K562 (cell line): ENCODE data around the gene RASIP1. TPM values are rescaled to one million over a fixed set of nuclear protein-coding genes. Genes with fewer than 3 reads are reported as not detected.

Experiments used
- ATAC-seq: fragments of 200-7000 bp; cut with Tn5 transposase; 3 replicates; pipeline ENCODE4 v1.9.1; 2020; ENCODE audit warnings: moderate library complexity
- BruUV-seq: library from RNA; stranded (reverse); fragments of 400-500 nt; replicated peaks from 2 replicates; lab custom pipeline; 2021; lab: Mats Ljungman, UMichigan
- CTCF ChIA-PET: fragments of 300-600 bp; formaldehyde crosslinking; extraction: SDS; loops from one replicate; lab custom pipeline; 2021; ENCODE audit warnings: low intra/inter-chr PET ratio; lab: Yijun Ruan, JAX
- POLR2A ChIA-PET: fragments of 300-600, 350-650 bp; sonication (Branson Sonifier 250); formaldehyde crosslinking; extraction: SDS; loops from one replicate; lab custom pipeline; 2021; ENCODE audit warnings: antibody characterized with exemption, inconsistent platforms; lab: Yijun Ruan, JAX
- DNase-seq, 4 experiments: peaks; one replicate each; pipeline versions ENCODE4 v3.0.0 to v3.0.0-alpha.2; 2011 to 2018; ENCODE audit warnings: low spot score in 3 of 4, mixed read lengths in 3 of 4; ENCODE audit errors: extremely low read depth in 1 of 4
- FAIRE-seq: peaks from 2 replicates; lab custom pipeline; 2011; peaks lifted over from hg19 to GRCh38; lab: Jason Lieb, UNC
- H2AFZ ChIP-seq: 2 replicates; pipeline ENCODE4 v1.6.0; 2011; ENCODE audit warnings: low read depth, low read length, control low read depth, inconsistent platforms
- H3K27ac ChIP-seq: fragments of 200-600 bp; 3 replicates; pipeline ENCODE4 v1.8.0; 2011; ENCODE audit warnings: low read depth, mild to moderate bottlenecking, control low read depth, inconsistent platforms, low read length, moderate library complexity, mixed read lengths; ENCODE audit errors: extremely low read depth
- H3K27me3 ChIP-seq, 2 experiments: fragments of 300-600 bp in 1 of 2; 2 replicates in 1 of 2; 3 replicates in 1 of 2; pipeline versions ENCODE4 v1.6.0 to v1.8.0; 2011; ENCODE audit warnings: inconsistent platforms in 2 of 2, low read length in 2 of 2, mild to moderate bottlenecking in 1 of 2, mixed read lengths in 1 of 2, moderate library complexity in 1 of 2; ENCODE audit not compliant: control insufficient read depth in 2 of 2, insufficient read depth in 2 of 2
- H3K36me3 ChIP-seq: fragments of 300-600 bp; 3 replicates; pipeline ENCODE4 v1.8.0; 2011; ENCODE audit warnings: mild to moderate bottlenecking, low read length, inconsistent platforms; ENCODE audit not compliant: control insufficient read depth, insufficient read depth
- H3K4me1 ChIP-seq, 2 experiments: fragments of 200-600 bp in 1 of 2; replicated peaks in 1 of 2; 2 replicates in 1 of 2; 3 replicates in 1 of 2; pipeline versions ENCODE4 v1.5.1 to v1.8.0; 2011; ENCODE audit warnings: inconsistent platforms in 2 of 2, low read length in 2 of 2, mild to moderate bottlenecking in 1 of 2, mixed read lengths in 1 of 2, moderate library complexity in 1 of 2; ENCODE audit not compliant: control insufficient read depth in 2 of 2, insufficient read depth in 2 of 2
- H3K4me2 ChIP-seq: 2 replicates; pipeline ENCODE4 v1.6.1; 2011; ENCODE audit warnings: low read length, control low read depth, inconsistent platforms, mixed read lengths; ENCODE audit not compliant: insufficient read depth
- H3K4me3 ChIP-seq: fragments of 200-600 bp; sonication (generic), shearing (Covaris generic); 2 replicates; pipeline ENCODE4 v1.5.1; 2016; ENCODE audit warnings: control low read depth, inconsistent platforms
- H3K79me2 ChIP-seq: fragments of 200-600 bp; 3 replicates; pipeline ENCODE4 v1.8.0; 2011; ENCODE audit warnings: low read length, inconsistent platforms; ENCODE audit not compliant: control insufficient read depth, insufficient read depth
- H3K9ac ChIP-seq, 2 experiments: 2 replicates each; pipeline versions ENCODE4 v1.6.0 to v1.6.1; 2011; ENCODE audit warnings: low read depth in 2 of 2, low read length in 2 of 2, control low read depth in 1 of 2, inconsistent platforms in 1 of 2, mild to moderate bottlenecking in 1 of 2, mixed read lengths in 1 of 2; ENCODE audit not compliant: insufficient read depth in 1 of 2
- H3K9me1 ChIP-seq: one replicate; pipeline ENCODE4 v1.6.0; 2011; ENCODE audit warnings: inconsistent platforms, mild to moderate bottlenecking, low read length, moderate library complexity; ENCODE audit not compliant: control insufficient read depth, insufficient read depth
- H3K9me3 ChIP-seq: replicated peaks from 2 replicates; pipeline ENCODE4 v1.5.1; 2011; ENCODE audit warnings: low read depth, low read length, inconsistent platforms; ENCODE audit not compliant: control insufficient read depth, insufficient read depth
- H4K20me1 ChIP-seq: replicated peaks from 2 replicates; pipeline ENCODE4 v1.6.1; 2011; ENCODE audit warnings: low read length, inconsistent platforms, mixed read lengths; ENCODE audit not compliant: control insufficient read depth, insufficient read depth
- DPF2 ChIP-seq: fragments of 450-650 bp; IDR thresholded peaks from 2 replicates; pipeline ENCODE4 v1.6.1; 2016
- ELK3 ChIP-seq: fragments of 450-650 bp; formaldehyde crosslinking; IDR thresholded peaks from 2 replicates; pipeline ENCODE4 v1.4.0; 2020; ENCODE audit warnings: mild to moderate bottlenecking
- EP300 ChIP-seq: IDR thresholded peaks from 2 replicates; pipeline ENCODE4 v1.6.1; 2012; ENCODE audit warnings: low read length, improper control_type of control experiment
- FOSL1 ChIP-seq: fragments of 200-800 bp; sonication (Bioruptor generic); conservative IDR thresholded peaks from 2 replicates; pipeline ENCODE4 v1.6.1; 2016; ENCODE audit warnings: missing genetic modification characterization, missing compliant biosample characterization
- MLX ChIP-seq, 2 experiments: fragments of 450-650 bp in 1 of 2; sonication (generic) in 1 of 2; formaldehyde crosslinking; conservative IDR thresholded peaks; 2 replicates each; pipeline versions ENCODE4 v1.4.0 to v1.8.1; 2020 to 2022; ENCODE audit warnings: mild to moderate bottlenecking in 1 of 2, missing genetic modification reagents in 1 of 2
- MTA2 ChIP-seq: fragments of 450-650 bp; IDR thresholded peaks from 2 replicates; pipeline ENCODE4 v1.6.1; 2016; ENCODE audit warnings: low read depth
- NUFIP1 ChIP-seq: fragments of 450-650 bp; IDR thresholded peaks from 2 replicates; pipeline ENCODE4 v1.6.1; 2018; ENCODE audit not compliant: partially characterized antibody
- TBP ChIP-seq: optimal IDR thresholded peaks from 2 replicates; pipeline ENCODE3; 2011; ENCODE audit warnings: low read depth, low read length, improper control_type of control experiment
- TCF3 ChIP-seq: sonication (generic); formaldehyde crosslinking; IDR thresholded peaks from 2 replicates; pipeline ENCODE4 v1.4.0; 2020; ENCODE audit warnings: mild to moderate bottlenecking, missing genetic modification reagents
- ZNF134 ChIP-seq: fragments of 250-450 bp; sonication (Bioruptor Pico); conservative IDR thresholded peaks from 2 replicates; pipeline ENCODE4 v1.4.0; 2020
- ZNF263 ChIP-seq: sonication (generic); formaldehyde crosslinking; IDR thresholded peaks from 2 replicates; pipeline ENCODE4 v1.8.0; 2022; ENCODE audit warnings: mild to moderate bottlenecking, missing genetic modification reagents, borderline replicate concordance
- ZNF395 ChIP-seq: fragments of 200-800 bp; sonication (Bioruptor generic); IDR thresholded peaks from 2 replicates; pipeline ENCODE4 v1.6.1; 2017; ENCODE audit warnings: missing genetic modification characterization, missing compliant biosample characterization
- ZNF592 ChIP-seq: fragments of 450-650 bp; IDR thresholded peaks from 2 replicates; pipeline ENCODE4 v1.6.1; 2017; ENCODE audit warnings: antibody characterized with exemption, mild to moderate bottlenecking
- WGBS: fragments of 100-300 bp; shearing (Covaris generic); methylation state at CpG from one replicate; pipeline ENCODE4 v1.1.6; 2016; ENCODE audit warnings: low coverage, mixed read lengths; ENCODE audit not compliant: insufficient coverage; ENCODE audit errors: missing lambda C conversion rate; 5-methylcytosine and 5-hydroxymethylcytosine counted together
- in situ Hi-C: fragments of 300-500 bp; cut with MboI; formaldehyde crosslinking; loops from 4 replicates; pipeline ENCODE4 v1.15.0; 2018; ENCODE audit warnings: inconsistent platforms, mixed read lengths
- intact Hi-C: fragments of 100-400 bp; cut with micrococcal nuclease; formaldehyde crosslinking; loops from 2 replicates; pipeline ENCODE4 v1.14.2; 2022
- polyA plus RNA-seq, 8 experiments: library from polyadenylated mRNA; depleted of rRNA in 4 of 8; stranded (reverse) in 5 of 8; unstranded in 3 of 8; fragments of >200 nt; fragmentation: Nextera tagmentation in 2 of 8; fragmentation: Illumina TruSeq in 1 of 8; extraction: Ambion mirVana in 2 of 8; extraction: Trizol in 1 of 8; gene quantifications; 2 replicates each; pipeline versions ENCODE4 v1.2.1 to v1.2.3, GENCODE V29; 2011 to 2014; ENCODE audit warnings: inconsistent platforms in 1 of 8, missing spikeins in 1 of 8
- total RNA-seq, 7 experiments: library from RNA; depleted of rRNA in 6 of 7; stranded (reverse); fragments of >200 nt in 6 of 7; fragmentation: Illumina TruSeq in 2 of 7; extraction: Trizol in 2 of 7; gene quantifications; 2 replicates each; pipeline versions ENCODE4 v1.2.1 to v1.2.3, GENCODE V29; 2011 to 2021; ENCODE audit warnings: low replicate concordance in 1 of 7

Gene RASIP1
- total and polyA plus RNA-seq, 9 of the 15 experiments (the other 6 are each of a cell fraction or from before 2014, with no cell fraction given), result 0.20 to 4.7 (median 1.5) TPM

GRCh38 chr19:48765816-48766215 is 25.4 kb upstream of the RASIP1 start (continued):
- TF ChIP-seq ZNF592 (peak; percentile 39), DPF2 (peak; percentile 76), TCF3 (CRISPR knock-in tag) (peak; percentile 45), MTA2 (0 out of 2 replicates have a peak, but pooled peaks have one; percentile 46), EP300 (peak; percentile 35; the same call in 1 of the 2 replicates)

- Histone ChIP-seq H3K4me2 (no peak overlapping the region), H3K4me3 (no peak overlapping the region), H3K9me3 (no peaks in the 10 kb centered on the region), H3K9ac (0 out of 4 replicates have a peak overlapping the region, but pooled peaks of 1 of the 2 experiments have one; percentile 54), H3K27me3 (no peaks in the 10 kb centered on the region), H3K79me2 (no peaks in the 10 kb centered on the region), H3K36me3 (no peaks in the 10 kb centered on the region), H3K27ac (no peak overlapping the region), H2AFZ (peak overlapping the region; percentile 72)
- POLR2A ChIA-PET, result interaction anchor here (0.7 to 1.4 kb wide), 3 partner anchors 9 to 130 kb away, joined by 3 to 4 read pairs (median 3); no protein-coding TSS in a partner anchor
- DNase-seq, result peak in 1 of 4 experiments; percentile 5
- FAIRE-seq, result peak; percentile 70
- WGBS, result 69% methylated on average over 16 of the region's 16 CpGs
- in situ Hi-C loops (no loop called here), intact Hi-C loops (no loop called here)
- no peak for TF ChIP-seq MLX (CRISPR knock-in tag; conservative IDR thresholded peaks at IDR 0.05)
- TF ChIP-seq ZNF134, result no peak
- TF ChIP-seq ZNF395 (CRISPR knock-in tag), result no peak
- peak; percentile 23 for TF ChIP-seq TBP
- no peak for TF ChIP-seq ZNF263 (CRISPR knock-in tag)
- TF ChIP-seq ELK3 (CRISPR knock-in tag), result no peak
- TF ChIP-seq NUFIP1, result no peak
- TF ChIP-seq FOSL1 (tag), result peak; percentile 69
- TF ChIP-seq, all 486 proteins: peak for 2
- Histone ChIP-seq H3K4me1 (peaks cover 8 to 27% of the 10 kb centered on the region in 2 experiments; a peak in 4 of 5 replicates), H4K20me1 (no peaks in the 10 kb centered on the region), H3K9me1 (no peaks in the 10 kb centered on the region)
- CTCF ChIA-PET, result no interaction called here
- ATAC-seq, result no peak
- BruUV-seq, result no TSS peak
Measured at GRCh38 chr19:48760504-48761205, 20.2 kb upstream of the RASIP1 start.
